GM23338 (cell line): ENCODE results near the gene LEFTY1. TPM values are rescaled to one million over a fixed set of nuclear protein-coding genes. Genes with fewer than 3 reads are reported as not detected.

Experiments
- ATAC-seq: fragments of 200-7000 bp; cut with Tn5 transposase; 3 replicates; pipeline ENCODE4 v1.9.1; 2020
- DNase-seq: peaks from one replicate; pipeline ENCODE4 v3.0.0-alpha.2; 2015; ENCODE audit warnings: low spot score
- H2AFZ ChIP-seq: fragments of 200-600 bp; sonication (generic); 2 replicates; pipeline ENCODE4 v1.8.0; 2016; ENCODE audit warnings: antibody characterized with exemption, mild to moderate bottlenecking, moderate library complexity
- H3F3A ChIP-seq: fragments of 200-600 bp; sonication (generic); replicated peaks from 2 replicates; pipeline ENCODE4 v1.8.0; 2017; ENCODE audit warnings: antibody characterized with exemption, mixed run types, low read depth
- H3K27ac ChIP-seq: fragments of 200-600 bp; sonication (generic); 2 replicates; pipeline ENCODE4 v1.6.1; 2016; ENCODE audit warnings: low read depth
- H3K27me3 ChIP-seq: fragments of 200-600 bp; sonication (generic); 2 replicates; pipeline ENCODE4 v1.8.0; 2016; ENCODE audit warnings: mild to moderate bottlenecking, mixed run types, moderate library complexity; ENCODE audit not compliant: insufficient read depth
- H3K36me3 ChIP-seq: fragments of 200-600 bp; sonication (generic); 2 replicates; pipeline ENCODE4 v1.8.0; 2016; ENCODE audit warnings: mild to moderate bottlenecking; ENCODE audit not compliant: insufficient read depth
- H3K4me1 ChIP-seq: fragments of 200-600 bp; sonication (generic); 2 replicates; pipeline ENCODE4 v1.8.0; 2016; ENCODE audit warnings: mild to moderate bottlenecking, moderate library complexity; ENCODE audit not compliant: insufficient read depth
- H3K4me2 ChIP-seq: fragments of 200-600 bp; sonication (generic); 2 replicates; pipeline ENCODE4 v1.7.1; 2017; ENCODE audit warnings: mixed run types
- H3K4me3 ChIP-seq: fragments of 200-600 bp; sonication (generic); 2 replicates; pipeline ENCODE4 v1.6.1; 2016; ENCODE audit warnings: mixed run types
- H3K79me2 ChIP-seq: fragments of 200-600 bp; sonication (generic); replicated peaks from 2 replicates; pipeline ENCODE4 v1.8.0; 2017; ENCODE audit warnings: mild to moderate bottlenecking; ENCODE audit not compliant: insufficient read depth
- H3K9me2 ChIP-seq: fragments of 200-600 bp; sonication (generic); 2 replicates; pipeline ENCODE4 v1.8.0; 2017; ENCODE audit not compliant: insufficient read depth
- H4K20me1 ChIP-seq: fragments of 200-600 bp; sonication (generic); replicated peaks from 2 replicates; pipeline ENCODE4 v1.8.0; 2017; ENCODE audit warnings: mild to moderate bottlenecking; ENCODE audit not compliant: insufficient read depth
- H3K27ac Mint-ChIP-seq: 2 replicates; pipeline ENCODE4 v1.8.0; 2020; ENCODE audit warnings: inconsistent platforms, mild to moderate bottlenecking, moderate library complexity, mixed read lengths
- H3K27me3 Mint-ChIP-seq: 3 replicates; pipeline ENCODE4 v1.8.0; 2022; ENCODE audit warnings: low read depth, mild to moderate bottlenecking, moderate library complexity, mixed read lengths, inconsistent platforms; ENCODE audit not compliant: insufficient read depth, poor library complexity
- H3K36me3 Mint-ChIP-seq: 3 replicates; pipeline ENCODE4 v1.8.0; 2021; ENCODE audit warnings: low read depth, mild to moderate bottlenecking, inconsistent platforms, moderate library complexity, mixed read lengths
- H3K4me1 Mint-ChIP-seq: 3 replicates; pipeline ENCODE4 v1.8.0; 2020; ENCODE audit warnings: mild to moderate bottlenecking, inconsistent platforms, mixed read lengths
- H3K4me3 Mint-ChIP-seq: 3 replicates; pipeline ENCODE4 v1.8.0; 2021; ENCODE audit warnings: moderate library complexity, mild to moderate bottlenecking, inconsistent platforms, mixed read lengths
- H3K9me3 Mint-ChIP-seq: 3 replicates; pipeline ENCODE4 v1.8.0; 2020; ENCODE audit warnings: moderate library complexity, mild to moderate bottlenecking, inconsistent platforms, mixed read lengths
- CREB1 ChIP-seq: fragments of 250-450 bp; sonication (Bioruptor Pico); IDR thresholded peaks from 2 replicates; pipeline ENCODE4 v1.5.0; 2020; ENCODE audit warnings: low read depth, mild to moderate bottlenecking, moderate library complexity
- CTCF ChIP-seq, 2 experiments: fragments of 200-600 bp in 1 of 2; sonication (generic) in 1 of 2; conservative IDR thresholded peaks; 2 replicates each; pipeline versions ENCODE4 v1.5.1 to v1.6.1; 2016 to 2017; ENCODE audit warnings: antibody characterized with exemption in 2 of 2, low read depth in 2 of 2, mild to moderate bottlenecking in 2 of 2, moderate library complexity in 1 of 2
- EZH2phosphoT487 ChIP-seq: fragments of 200-600 bp; sonication (generic); IDR thresholded peaks from one replicate; pipeline ENCODE4 v1.8.1; 2018; ENCODE audit warnings: antibody characterized with exemption; ENCODE audit not compliant: unreplicated experiment
- JUNB ChIP-seq: IDR thresholded peaks from one replicate; pipeline ENCODE4 v1.6.1; 2016; ENCODE audit warnings: antibody characterized with exemption; ENCODE audit not compliant: unreplicated experiment
- POLR2AphosphoS5 ChIP-seq: IDR thresholded peaks from 2 replicates; pipeline ENCODE4 v1.6.1; 2016; ENCODE audit warnings: antibody characterized with exemption, low read depth
- STAT1 ChIP-seq: IDR thresholded peaks from one replicate; pipeline ENCODE4 v1.6.1; 2016; ENCODE audit warnings: antibody characterized with exemption; ENCODE audit not compliant: unreplicated experiment
- ZNF114 ChIP-seq: fragments of 250-450 bp; sonication (Bioruptor Pico); IDR thresholded peaks from 2 replicates; pipeline ENCODE4 v1.5.0; 2020; ENCODE audit warnings: mild to moderate bottlenecking, moderate library complexity
- ZNF331 ChIP-seq: fragments of 250-450 bp; sonication (Bioruptor Pico); IDR thresholded peaks from 2 replicates; pipeline ENCODE4 v1.5.0; 2020; ENCODE audit warnings: low read depth, mild to moderate bottlenecking, moderate library complexity
- ZNF462 ChIP-seq: fragments of 250-450 bp; sonication (Bioruptor Pico); IDR thresholded peaks from 2 replicates; pipeline ENCODE4 v1.5.0; 2020; ENCODE audit warnings: mild to moderate bottlenecking, moderate library complexity
- polyA plus RNA-seq: library from polyadenylated mRNA; unstranded; fragments of >200 nt; fragmentation: Nextera tagmentation; extraction: Ambion mirVana; gene quantifications from 2 replicates; pipeline ENCODE4 v1.2.1, GENCODE V29; 2016
- total RNA-seq: library from RNA; depleted of rRNA; stranded (reverse); fragments of >200 nt; shearing (Covaris generic); gene quantifications from 2 replicates; pipeline ENCODE4 v1.2.3, GENCODE V29; 2014

LEFTY1 gene
- total and polyA plus RNA-seq, 2 experiments from 2014 or later: 27.5 to 65.4 TPM

GRCh38 chr1:225928186-225929175, 39.5 kb upstream of the LEFTY1 start:
- Mint-ChIP-seq H3K27ac (no peak overlapping the region), H3K36me3 (0 out of 3 replicates have a peak, but pooled peaks cover under 1% of the 10 kb centered on the region), H3K4me1 (peaks cover 13% of the 10 kb centered on the region; the same call in 2 of the 3 replicates), H3K27me3 (peaks cover 11% of the 10 kb centered on the region), H3K9me3 (no peaks in the 10 kb centered on the region), H3K4me3 (no peak overlapping the region)
- DNase-seq (no peak), ATAC-seq (no peak)
- H4K20me1 ChIP-seq: no peaks in the 10 kb centered on the region
- H2AFZ ChIP-seq: peak overlapping the region; percentile 76
- H3K27me3 ChIP-seq: no peaks in the 10 kb centered on the region
- H3K4me1 ChIP-seq: peaks cover 14% of the 10 kb centered on the region
- H3F3A ChIP-seq: peaks cover 3% of the 10 kb centered on the region; the same call in 1 of the 2 replicates
- H3K27ac ChIP-seq: no peak overlapping the region
- no peak overlapping the region for H3K4me3 ChIP-seq
- H3K9me2 ChIP-seq: no peaks in the 10 kb centered on the region
- TF ChIP-seq JUNB: no peak
- no peak for TF ChIP-seq ZNF331 (CRISPR knock-in tag)
- no peak for TF ChIP-seq CTCF (conservative IDR thresholded peaks at IDR 0.05; ENCODE audit: low read depth in 2 of 2)
- TF ChIP-seq CREB1 (CRISPR knock-in tag): no peak
- TF ChIP-seq ZNF114: no peak
- TF ChIP-seq STAT1: no peak
- no peak for TF ChIP-seq EZH2phosphoT487
- H3K4me2 ChIP-seq: no peak overlapping the region
- H3K79me2 ChIP-seq: peaks cover 4% of the 10 kb centered on the region
- H3K36me3 ChIP-seq: no peaks in the 10 kb centered on the region

- peaks cover 16% of the 10 kb centered on the region for H3K36me3 Mint-ChIP-seq
- H4K20me1 ChIP-seq: peaks cover 13% of the 10 kb centered on the region; the same call in 1 of the 2 replicates
- H3K9me2 ChIP-seq: no peaks in the 10 kb centered on the region
- no peak overlapping the region for H3K4me3 ChIP-seq
- TF ChIP-seq JUNB (no peak), EZH2phosphoT487 (no peak), ZNF331 (CRISPR knock-in tag) (no peak), ZNF114 (no peak), CREB1 (CRISPR knock-in tag) (no peak), POLR2AphosphoS5 (no peak), STAT1 (no peak), ZNF462 (CRISPR knock-in tag) (no peak)
- H3K36me3 ChIP-seq: peaks cover 14% of the 10 kb centered on the region; the same call in 1 of the 2 replicates
- DNase-seq (no peak), ATAC-seq (no peak)
- H3K79me2 ChIP-seq: peaks cover 22% of the 10 kb centered on the region
- H3K4me3 Mint-ChIP-seq: no peak overlapping the region
- H3K4me2 ChIP-seq: no peak overlapping the region
- peaks cover 20% of the 10 kb centered on the region for H3K4me1 Mint-ChIP-seq
- peak overlapping the region; percentile 87 for H2AFZ ChIP-seq
- no peak overlapping the region for H3K27ac ChIP-seq
- H3F3A ChIP-seq: peaks cover 11% of the 10 kb centered on the region
- H3K9me3 Mint-ChIP-seq: no peaks in the 10 kb centered on the region
- peaks cover 24% of the 10 kb centered on the region for H3K4me1 ChIP-seq
- H3K27ac Mint-ChIP-seq: peak overlapping the region; percentile 59; the same call in 1 of the 2 replicates
- no peaks in the 10 kb centered on the region for H3K27me3 ChIP-seq
- peaks cover 13% of the 10 kb centered on the region for H3K27me3 Mint-ChIP-seq
These were observed 37.7 kb upstream of the LEFTY1 start for GRCh38 chr1:225926551-225927113.
